Endothelial cell of umbilical vein (primary cell): ENCODE data around the gene METTL26. TPM values are rescaled to one million over a fixed set of nuclear protein-coding genes. Genes with fewer than 3 reads are reported as not detected.

Experiments
- BruUV-seq: library from RNA; stranded (reverse); fragments of 400-500 nt; replicated peaks from 2 replicates; lab custom pipeline; 2021; lab: Mats Ljungman, UMichigan
- CTCF ChIA-PET: fragments of 300-600, 350-600 bp; sonication (Branson Sonifier 250); formaldehyde crosslinking; loops from one replicate; lab custom pipeline; 2021; ENCODE audit warnings: antibody characterized with exemption, inconsistent platforms; lab: Charles Lee
- POLR2A ChIA-PET: fragments of 300-600, 350-600 bp; sonication (Branson Sonifier 250); formaldehyde crosslinking; loops from one replicate; lab custom pipeline; 2021; ENCODE audit warnings: antibody characterized with exemption, inconsistent platforms; lab: Charles Lee
- DNase-seq: peaks from one replicate; pipeline ENCODE4 v3.0.0-alpha.2; 2011; ENCODE audit warnings: low read depth, low spot score
- FAIRE-seq: peaks from 2 replicates; lab custom pipeline; 2011; peaks lifted over from hg19 to GRCh38; lab: Jason Lieb, UNC
- H2AFZ ChIP-seq: 2 replicates; pipeline ENCODE4 v1.6.0; 2012; ENCODE audit warnings: low read depth, low read length, control low read depth, inconsistent platforms
- H3K27ac ChIP-seq: 2 replicates; pipeline ENCODE4 v1.5.1; 2011; ENCODE audit warnings: low read depth, mild to moderate bottlenecking, control low read depth, low read length, moderate library complexity; ENCODE audit not compliant: insufficient read depth
- H3K27me3 ChIP-seq, 2 experiments: 2 replicates each; pipeline versions ENCODE4 v1.6.0 to v1.6.1; 2011; ENCODE audit warnings: low read length in 2 of 2, mixed read lengths in 1 of 2; ENCODE audit not compliant: control insufficient read depth in 2 of 2, insufficient read depth in 2 of 2
- H3K36me3 ChIP-seq, 2 experiments: 2 replicates in 1 of 2; 3 replicates in 1 of 2; pipeline ENCODE4 v1.5.1; 2011; ENCODE audit warnings: low read length in 2 of 2, mild to moderate bottlenecking in 1 of 2, moderate library complexity in 1 of 2; ENCODE audit not compliant: control insufficient read depth in 2 of 2, insufficient read depth in 2 of 2; ENCODE audit errors: extremely low read depth in 1 of 2
- H3K4me1 ChIP-seq: 3 replicates; pipeline ENCODE4 v1.5.1; 2011; ENCODE audit warnings: mild to moderate bottlenecking, low read length; ENCODE audit not compliant: control insufficient read depth, insufficient read depth; ENCODE audit errors: extremely low read depth
- H3K4me2 ChIP-seq: 2 replicates; pipeline ENCODE4 v1.6.1; 2011; ENCODE audit warnings: low read length, control low read depth, mixed read lengths; ENCODE audit not compliant: insufficient read depth
- H3K4me3 ChIP-seq, 3 experiments: fragments of 200-600 bp in 1 of 3; sonication (generic), shearing (Covaris generic) in 1 of 3; replicated peaks in 1 of 3; 2 replicates each; pipeline ENCODE4 v1.5.1; 2011 to 2016; ENCODE audit warnings: control low read depth in 3 of 3, low read length in 3 of 3, mild to moderate bottlenecking in 2 of 3, inconsistent platforms in 1 of 3, low read depth in 1 of 3, moderate library complexity in 1 of 3; ENCODE audit not compliant: insufficient read depth in 1 of 3
- H3K79me2 ChIP-seq: 2 replicates; pipeline ENCODE4 v1.6.0; 2012; ENCODE audit warnings: low read length, inconsistent platforms; ENCODE audit not compliant: control insufficient read depth, insufficient read depth
- H3K9ac ChIP-seq: replicated peaks from 2 replicates; pipeline ENCODE3; 2011; ENCODE audit warnings: low read length, control low read depth; ENCODE audit not compliant: insufficient read depth; ENCODE audit errors: extremely low read depth
- H3K9me1 ChIP-seq: replicated peaks from 3 replicates; pipeline ENCODE4 v1.6.0; 2011; ENCODE audit warnings: mild to moderate bottlenecking, low read length; ENCODE audit not compliant: control insufficient read depth, insufficient read depth; ENCODE audit errors: extremely low read depth
- H3K9me3 ChIP-seq: replicated peaks from 2 replicates; pipeline ENCODE4 v1.5.1; 2012; ENCODE audit warnings: low read length, inconsistent platforms; ENCODE audit not compliant: control insufficient read depth, insufficient read depth
- H4K20me1 ChIP-seq: replicated peaks from 2 replicates; pipeline ENCODE3; 2011; ENCODE audit warnings: mild to moderate bottlenecking, low read length; ENCODE audit not compliant: control insufficient read depth, insufficient read depth; ENCODE audit errors: extremely low read depth
- EZH2 ChIP-seq: IDR thresholded peaks from 2 replicates; pipeline ENCODE4 v1.6.1; 2012; ENCODE audit warnings: borderline replicate concordance, low read depth, mild to moderate bottlenecking, moderate library complexity, low read length, inconsistent platforms; ENCODE audit not compliant: severe bottlenecking
- MYC ChIP-seq: IDR thresholded peaks from one replicate; pipeline ENCODE4 v1.6.1; 2011; ENCODE audit warnings: mild to moderate bottlenecking, low read depth, low read length
- dilution Hi-C: fragments of 300-500 bp; cut with MboI; formaldehyde crosslinking; loops from one replicate; pipeline ENCODE4 v1.15.0; 2019; ENCODE audit warnings: low sequenced_read_pairs; ENCODE audit not compliant: extremely low pct_ligation_motif_present
- intact Hi-C: fragments of 100-400 bp; cut with micrococcal nuclease; formaldehyde crosslinking; loops from one replicate; pipeline ENCODE4 v1.10.0; 2022
- polyA plus RNA-seq, 4 experiments: library from polyadenylated mRNA; depleted of rRNA in 3 of 4; stranded (reverse) in 3 of 4; unstranded in 1 of 4; fragments of >200 nt; gene quantifications; 2 replicates each; pipeline versions ENCODE4 v1.2.1 to v1.2.3, GENCODE V29; 2011 to 2012; ENCODE audit warnings: missing spikeins in 1 of 4
- total RNA-seq: library from RNA; stranded (reverse); gene quantifications from 2 replicates; pipeline ENCODE4 v1.2.3, GENCODE V29; 2021
- TF ChIP-seq, protein P1 (sequence below): IDR thresholded peaks from 2 replicates; pipeline ENCODE4 v1.6.1; 2011; ENCODE audit not compliant: insufficient read depth, insufficient read length

The METTL26 gene
- total and polyA plus RNA-seq, 2 donors (not counting 3 experiments of a cell fraction or from before 2014, with no cell fraction given): 114 to 138 TPM

GRCh38 chr16:585351-585750 is 50.8 kb downstream of the METTL26 start:
- CTCF ChIA-PET: no interaction called here
- no peak overlapping the region for H3K9ac ChIP-seq
- H3K4me3 ChIP-seq: no peak overlapping the region
- FAIRE-seq (no peak), DNase-seq (no peak)
- POLR2A ChIA-PET: no interaction called here
- dilution Hi-C loops (no loop called here), intact Hi-C loops (loop anchor here (5.0 kb wide), 1 partner anchor 193 kb away; no protein-coding TSS in a partner anchor)
- H3K27ac ChIP-seq: no peak overlapping the region
- H3K79me2 ChIP-seq: peaks cover 4% of the 10 kb centered on the region
- no peaks in the 10 kb centered on the region for H3K9me3 ChIP-seq
- no peak overlapping the region for H3K4me2 ChIP-seq
- H4K20me1 ChIP-seq: no peaks in the 10 kb centered on the region
- H3K27me3 ChIP-seq: no peaks in the 10 kb centered on the region
- no peak overlapping the region for H2AFZ ChIP-seq
- H3K9me1 ChIP-seq: no peaks in the 10 kb centered on the region
- H3K4me1 ChIP-seq: peaks cover 8% of the 10 kb centered on the region
- no peak for TF ChIP-seq MYC
- no peak for TF ChIP-seq EZH2
- TF ChIP-seq, protein P1, sequence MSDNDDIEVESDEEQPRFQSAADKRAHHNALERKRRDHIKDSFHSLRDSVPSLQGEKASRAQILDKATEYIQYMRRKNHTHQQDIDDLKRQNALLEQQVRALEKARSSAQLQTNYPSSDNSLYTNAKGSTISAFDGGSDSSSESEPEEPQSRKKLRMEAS: no peak
- no peaks in the 10 kb centered on the region for H3K36me3 ChIP-seq
- no TSS peak for BruUV-seq

Other genes with a start within 250 kb of the METTL26 start
- 166 and 170 TPM in 2 replicates for gene NME4, start 239.1 kb downstream of the METTL26 start, total RNA-seq
- 264 and 412 TPM in 2 replicates for gene NME4, start 239.1 kb downstream of the METTL26 start, polyA plus RNA-seq
- 23.1 and 28.3 TPM in 2 replicates for gene DECR2, start 234.4 kb downstream of the METTL26 start, total RNA-seq
- gene DECR2, start 234.4 kb downstream of the METTL26 start, polyA plus RNA-seq: 46.5 and 61.7 TPM in 2 replicates
- gene RAB11FIP3, start 210.7 kb downstream of the METTL26 start, total RNA-seq: 64.9 and 75.9 TPM in 2 replicates
- 19.3 and 20.5 TPM in 2 replicates for gene RAB11FIP3, start 210.7 kb downstream of the METTL26 start, polyA plus RNA-seq
- 65.0 and 70.1 TPM in 2 replicates for gene CAPN15, start 108.6 kb downstream of the METTL26 start, total RNA-seq
- 33.9 and 48.6 TPM in 2 replicates for gene CAPN15, start 108.6 kb downstream of the METTL26 start, polyA plus RNA-seq
- not detected in 2 replicates for gene PRR35, start 75.9 kb downstream of the METTL26 start, total RNA-seq
- gene PRR35, start 75.9 kb downstream of the METTL26 start, polyA plus RNA-seq: not detected in 2 replicates
- 0.30 and 0.73 TPM in 2 replicates for gene NHLRC4, start 69.3 kb downstream of the METTL26 start, total RNA-seq
- 0.94 and 0.96 TPM in 2 replicates for gene NHLRC4, start 69.3 kb downstream of the METTL26 start, polyA plus RNA-seq
- 56.8 and 67.7 TPM in 2 replicates for gene PIGQ, start 66.3 kb downstream of the METTL26 start, total RNA-seq
- 66.9 and 82.9 TPM in 2 replicates for gene PIGQ, start 66.3 kb downstream of the METTL26 start, polyA plus RNA-seq
- 16.7 and 18.8 TPM in 2 replicates for gene RAB40C, start 46.2 kb downstream of the METTL26 start, total RNA-seq
- gene RAB40C, start 46.2 kb downstream of the METTL26 start, polyA plus RNA-seq: 12.4 and 16.3 TPM in 2 replicates
- 0.28 and 0.40 TPM in 2 replicates for gene WFIKKN1, start 5.3 kb downstream of the METTL26 start, total RNA-seq
- 0.03 and 0.06 TPM in 2 replicates for gene WFIKKN1, start 5.3 kb downstream of the METTL26 start, polyA plus RNA-seq
- gene MCRIP2, start 5.5 kb upstream of the METTL26 start, total RNA-seq: 12.9 and 17.1 TPM in 2 replicates
- gene MCRIP2, start 5.5 kb upstream of the METTL26 start, polyA plus RNA-seq: 18.9 and 29.9 TPM in 2 replicates
- 50.0 and 51.8 TPM in 2 replicates for gene WDR90, start 13.1 kb upstream of the METTL26 start, total RNA-seq
- gene WDR90, start 13.1 kb upstream of the METTL26 start, polyA plus RNA-seq: 22.2 and 29.2 TPM in 2 replicates
- gene RHOT2, start 31.8 kb upstream of the METTL26 start, total RNA-seq: 96.0 and 106 TPM in 2 replicates
- gene RHOT2, start 31.8 kb upstream of the METTL26 start, polyA plus RNA-seq: 139 and 190 TPM in 2 replicates
- gene RHBDL1, start 39.4 kb upstream of the METTL26 start, total RNA-seq: 1.8 TPM in 2 replicates
- 1.1 and 1.8 TPM in 2 replicates for gene RHBDL1, start 39.4 kb upstream of the METTL26 start, polyA plus RNA-seq
- 105 and 107 TPM in 2 replicates for gene STUB1, start 44.1 kb upstream of the METTL26 start, total RNA-seq
- 147 and 152 TPM in 2 replicates for gene STUB1, start 44.1 kb upstream of the METTL26 start, polyA plus RNA-seq
- 53.4 and 55.1 TPM in 2 replicates for gene JMJD8, start 48.0 kb upstream of the METTL26 start, total RNA-seq
- 102 and 125 TPM in 2 replicates for gene JMJD8, start 48.0 kb upstream of the METTL26 start, polyA plus RNA-seq
- gene WDR24, start 54.1 kb upstream of the METTL26 start, total RNA-seq: 9.9 and 11.2 TPM in 2 replicates
- gene WDR24, start 54.1 kb upstream of the METTL26 start, polyA plus RNA-seq: 9.9 and 14.1 TPM in 2 replicates
- 0.22 TPM in 1 of 2 replicates, not detected in the other for gene FBXL16, start 69.5 kb upstream of the METTL26 start, total RNA-seq
- gene FBXL16, start 69.5 kb upstream of the METTL26 start, polyA plus RNA-seq: 0.07 and 0.18 TPM in 2 replicates
- gene METRN, start 78.8 kb upstream of the METTL26 start, total RNA-seq: 14.1 and 16.1 TPM in 2 replicates
- gene METRN, start 78.8 kb upstream of the METTL26 start, polyA plus RNA-seq: 10.0 and 23.4 TPM in 2 replicates
- gene ANTKMT, start 84.8 kb upstream of the METTL26 start, total RNA-seq: 26.1 and 29.1 TPM in 2 replicates
- gene ANTKMT, start 84.8 kb upstream of the METTL26 start, polyA plus RNA-seq: 27.9 and 40.5 TPM in 2 replicates
- gene CCDC78, start 90.1 kb upstream of the METTL26 start, total RNA-seq: 0.53 and 1.3 TPM in 2 replicates
- 0.50 and 1.2 TPM in 2 replicates for gene CCDC78, start 90.1 kb upstream of the METTL26 start, polyA plus RNA-seq
- gene HAGHL, start 90.8 kb upstream of the METTL26 start, total RNA-seq: 5.9 and 6.8 TPM in 2 replicates
- gene HAGHL, start 90.8 kb upstream of the METTL26 start, polyA plus RNA-seq: 6.3 and 8.5 TPM in 2 replicates
- 31.2 and 33.8 TPM in 2 replicates for gene CIAO3, start 104.7 kb upstream of the METTL26 start, total RNA-seq
- 23.1 and 29.1 TPM in 2 replicates for gene CIAO3, start 104.7 kb upstream of the METTL26 start, polyA plus RNA-seq
- not detected in 2 replicates for gene MSLN, start 124.4 kb upstream of the METTL26 start, total RNA-seq
- gene MSLN, start 124.4 kb upstream of the METTL26 start, polyA plus RNA-seq: not detected in 2 replicates
- 42.3 and 46.2 TPM in 2 replicates for gene RPUSD1, start 152.1 kb upstream of the METTL26 start, total RNA-seq
- gene RPUSD1, start 152.1 kb upstream of the METTL26 start, polyA plus RNA-seq: 55.8 and 69.0 TPM in 2 replicates
- gene CHTF18, start 152.3 kb upstream of the METTL26 start, total RNA-seq: 58.6 and 69.5 TPM in 2 replicates
- gene CHTF18, start 152.3 kb upstream of the METTL26 start, polyA plus RNA-seq: 33.0 and 45.3 TPM in 2 replicates
- gene GNG13, start 164.4 kb upstream of the METTL26 start, total RNA-seq: not detected in 2 replicates
- gene GNG13, start 164.4 kb upstream of the METTL26 start, polyA plus RNA-seq: not detected in 2 replicates